Subcutaneous abdominal adipose tissue (tissue), 5 donors: Measurements from ENCODE around the gene MYB.
"Not testable (repeated sequence)": the region's sequence is repeated elsewhere in the genome, so short reads cannot be mapped to it uniquely, and the experiment has no call there.

Source experiments
- H3K27ac ChIP-seq: one replicate; pipeline ENCODE4 v1.7.0; 2013; ENCODE audit warnings: low read depth, mild to moderate bottlenecking, inconsistent platforms, low read length, moderate library complexity
- H3K27me3 ChIP-seq, 5 donors: one replicate each; pipeline ENCODE4 v1.7.0; 2013; ENCODE audit warnings: low read length in 5 of 5, inconsistent platforms in 1 of 5; ENCODE audit not compliant: control insufficient read depth in 5 of 5, insufficient read depth in 4 of 5
- H3K36me3 ChIP-seq, 5 donors: one replicate each; pipeline ENCODE4 v1.7.0; 2013; ENCODE audit warnings: low read length in 5 of 5; ENCODE audit not compliant: control insufficient read depth in 5 of 5, insufficient read depth in 5 of 5
- H3K4me1 ChIP-seq, 5 donors: one replicate each; pipeline ENCODE4 v1.7.0; 2013; ENCODE audit warnings: low read length in 5 of 5, mild to moderate bottlenecking in 3 of 5, moderate library complexity in 1 of 5; ENCODE audit not compliant: control insufficient read depth in 5 of 5, insufficient read depth in 5 of 5
- H3K4me3 ChIP-seq, 5 donors: one replicate each; pipeline ENCODE4 v1.7.0; 2013; ENCODE audit warnings: low read length in 5 of 5, low read depth in 1 of 5
- H3K9ac ChIP-seq, 5 donors: one replicate each; pipeline ENCODE4 v1.7.0; 2013; ENCODE audit warnings: low read length in 5 of 5, mild to moderate bottlenecking in 4 of 5, moderate library complexity in 3 of 5
- H3K9me3 ChIP-seq, 5 donors: one replicate each; pipeline ENCODE4 v1.7.0; 2013; ENCODE audit warnings: low read length in 5 of 5; ENCODE audit not compliant: control insufficient read depth in 5 of 5
- donor health status: healthy.
- donor health status: healthy.
- donor health status: healthy.
- donor health status: healthy.
- donor health status: healthy.

MYB gene

GRCh38 chr6:135162678-135163439, 18.2 kb upstream of the MYB start:
- no peaks in the 10 kb centered on the region for H3K36me3 ChIP-seq
- no peak overlapping the region for H3K4me3 ChIP-seq
- H3K27me3 ChIP-seq, result no peaks in the 10 kb centered on the region
- no peak overlapping the region for H3K9ac ChIP-seq
- H3K27ac ChIP-seq, result no peak overlapping the region
- H3K4me1 ChIP-seq, result no peaks in the 10 kb centered on the region
- no peaks in the 10 kb centered on the region for H3K9me3 ChIP-seq

- Histone ChIP-seq H3K36me3 (no peaks in the 10 kb centered on the region), H3K9me3 (no peaks in the 10 kb centered on the region), H3K27ac (no peak overlapping the region), H3K9ac (no peak overlapping the region), H3K4me1 (no peaks in the 10 kb centered on the region), H3K27me3 (no peaks in the 10 kb centered on the region), H3K4me3 (no peak overlapping the region)
Observed at GRCh38 chr6:135163440-135163738, 17.7 kb upstream of the MYB start.

- not testable (repeated sequence) for H3K4me3 ChIP-seq, H3K9ac ChIP-seq, H3K27ac ChIP-seq, H3K27me3 ChIP-seq, H3K9me3 ChIP-seq, H3K36me3 ChIP-seq, H3K4me1 ChIP-seq
Observed at GRCh38 chr6:135164387-135164786, 16.7 kb upstream of the MYB start.

- no peaks in the 10 kb centered on the region for H3K27me3 ChIP-seq
- H3K36me3 ChIP-seq, result no peaks in the 10 kb centered on the region
- H3K4me3 ChIP-seq, result no peak overlapping the region
- no peak overlapping the region for H3K27ac ChIP-seq
- no peaks in the 10 kb centered on the region for H3K4me1 ChIP-seq
- no peak overlapping the region for H3K9ac ChIP-seq
- no peaks in the 10 kb centered on the region for H3K9me3 ChIP-seq
Observed at GRCh38 chr6:135165031-135165430, 16.1 kb upstream of the MYB start.

- no peak overlapping the region for H3K27ac ChIP-seq
- no peaks in the 10 kb centered on the region for H3K27me3 ChIP-seq
- H3K4me1 ChIP-seq, result no peaks in the 10 kb centered on the region
- H3K9me3 ChIP-seq, result no peaks in the 10 kb centered on the region
- no peak overlapping the region for H3K4me3 ChIP-seq
- H3K36me3 ChIP-seq, result no peaks in the 10 kb centered on the region
- no peak overlapping the region for H3K9ac ChIP-seq
Observed at GRCh38 chr6:135166515-135166914, 14.6 kb upstream of the MYB start.

- H3K9me3 ChIP-seq, result no peaks in the 10 kb centered on the region
- H3K9ac ChIP-seq, result no peak overlapping the region
- H3K4me1 ChIP-seq, result no peaks in the 10 kb centered on the region
- H3K36me3 ChIP-seq, result no peaks in the 10 kb centered on the region
- H3K27me3 ChIP-seq, result no peaks in the 10 kb centered on the region
- H3K4me3 ChIP-seq, result no peak overlapping the region
- H3K27ac ChIP-seq, result no peak overlapping the region
Observed at GRCh38 chr6:135167617-135168016, 13.5 kb upstream of the MYB start.

GRCh38 chr6:135168766-135169165, 12.3 kb upstream of the MYB start:
- Histone ChIP-seq H3K9ac (no peak overlapping the region), H3K9me3 (no peaks in the 10 kb centered on the region), H3K4me1 (no peaks in the 10 kb centered on the region), H3K36me3 (no peaks in the 10 kb centered on the region), H3K27me3 (no peaks in the 10 kb centered on the region), H3K4me3 (no peak overlapping the region), H3K27ac (no peak overlapping the region)

GRCh38 chr6:135170238-135170637, 10.9 kb upstream of the MYB start:
- no peak overlapping the region for H3K4me3 ChIP-seq
- H3K36me3 ChIP-seq, result no peaks in the 10 kb centered on the region
- H3K27me3 ChIP-seq, result no peaks in the 10 kb centered on the region
- no peak overlapping the region for H3K27ac ChIP-seq
- H3K4me1 ChIP-seq, result no peaks in the 10 kb centered on the region
- H3K9me3 ChIP-seq, result no peaks in the 10 kb centered on the region
- H3K9ac ChIP-seq, result no peak overlapping the region

GRCh38 chr6:135170849-135171248, 10.3 kb upstream of the MYB start:
- Histone ChIP-seq H3K4me1 (no peaks in the 10 kb centered on the region), H3K27me3 (no peaks in the 10 kb centered on the region), H3K27ac (no peak overlapping the region), H3K9ac (no peak overlapping the region), H3K4me3 (no peak overlapping the region), H3K36me3 (no peaks in the 10 kb centered on the region), H3K9me3 (no peaks in the 10 kb centered on the region)

GRCh38 chr6:135173242-135173988, 7.7 kb upstream of the MYB start:
- Histone ChIP-seq H3K27ac (no peak overlapping the region), H3K9ac (no peak overlapping the region)

More at GRCh38 chr6:135173242-135173988, 7.7 kb upstream of the MYB start:
- Histone ChIP-seq H3K4me3 (no peak overlapping the region), H3K36me3 (no peaks in the 10 kb centered on the region), H3K27me3 (no peaks in the 10 kb centered on the region), H3K9me3 (no peaks in the 10 kb centered on the region), H3K4me1 (no peaks in the 10 kb centered on the region)
